Mucosa of descending colon (tissue), 3 donors: ENCODE results near the gene LRCH1. TPM values are rescaled to one million over a fixed set of nuclear protein-coding genes. Genes with fewer than 3 reads are reported as not detected.
A peak's percentile ranks its signal among the peaks of the same experiment; 100 is the strongest.

Source experiments
- ATAC-seq: fragments of 200-7000 bp; cut with Tn5 transposase; one replicate; pipeline ENCODE4 v1.9.1; 2020; ENCODE audit warnings: mild to moderate bottlenecking, moderate library complexity
- DNase-seq, 3 donors: peaks; one replicate each; pipeline ENCODE4 v3.0.0-alpha.2; 2020
- H3K36me3 ChIP-seq: fragments of 200-600 bp; one replicate; pipeline ENCODE4 v1.8.0; 2021; ENCODE audit warnings: low read depth, mild to moderate bottlenecking
- H3K4me1 ChIP-seq: fragments of 200-600 bp; one replicate; pipeline ENCODE4 v1.8.0; 2021; ENCODE audit warnings: low read depth, mild to moderate bottlenecking
- H3K4me3 ChIP-seq: fragments of 200-600 bp; one replicate; pipeline ENCODE4 v1.8.0; 2021; ENCODE audit warnings: mild to moderate bottlenecking
- H3K9me3 ChIP-seq: fragments of 200-600 bp; one replicate; pipeline ENCODE4 v1.8.0; 2021; ENCODE audit warnings: mild to moderate bottlenecking
- CTCF ChIP-seq: fragments of 200-600 bp; IDR thresholded peaks from one replicate; pipeline ENCODE4 v1.8.0; 2022; ENCODE audit warnings: antibody characterized with exemption, mild to moderate bottlenecking
- intact Hi-C, 2 donors: fragments of 100-400 bp; cut with DNase I in 1 of 2; cut with micrococcal nuclease in 1 of 2; formaldehyde crosslinking; loops; one replicate each; pipeline versions ENCODE4 v1.11.0 to v1.11.1; 2022; cut with DNase I, micrococcal nuclease
- total RNA-seq, 3 donors: library from RNA; stranded (reverse); fragmentation: NEBNext Ultra II Directional in 2 of 3; extraction: Animal tissue kit (Norgen Biotek cat#: 25700) in 2 of 3; gene quantifications; one replicate each; pipeline versions ENCODE4 v1.2.1 to v1.2.4, GENCODE V29; 2021 to 2023
- donor health status: DM: no; HTN: no; CAD: no; lungs with moderate emphysema.
- donor health status: DM: no; HTN: no; CAD: no.
- donor health status: DM: no; HTN: yes; CAD: no.

LRCH1 gene
- total RNA-seq, 3 donors from 2014 or later = 13.4 to 44.1 (median 16.1) TPM

DNA sequence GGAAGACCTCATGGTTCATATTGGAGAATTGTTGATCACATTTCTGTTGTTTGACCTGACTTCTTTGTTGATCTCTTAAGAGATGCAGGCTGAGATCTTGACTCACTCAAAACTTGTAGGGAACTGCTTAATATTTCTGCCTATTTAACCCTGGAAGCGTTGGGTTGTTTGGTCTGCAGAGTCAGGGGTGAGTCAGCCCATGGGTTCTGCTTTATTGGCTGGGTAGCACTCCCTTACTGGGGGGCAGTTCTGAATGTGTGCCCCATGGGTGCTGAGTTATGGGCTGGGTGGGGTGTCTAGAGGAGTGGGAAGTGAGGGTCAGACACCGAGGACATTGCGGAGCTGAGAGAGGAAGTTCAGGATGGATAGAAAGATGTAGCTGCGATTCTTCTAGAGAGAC lies 87.9 kb downstream of the LRCH1 start:
- intact Hi-C loops = no loop called here
- Histone ChIP-seq H3K36me3 (no peaks in the 10 kb centered on the region), H3K4me3 (no peak overlapping the region), H3K9me3 (no peaks in the 10 kb centered on the region), H3K4me1 (peaks cover 9% of the 10 kb centered on the region)
- TF ChIP-seq CTCF = no peak
- ATAC-seq (peak; percentile 21), DNase-seq (no peak)

DNA sequence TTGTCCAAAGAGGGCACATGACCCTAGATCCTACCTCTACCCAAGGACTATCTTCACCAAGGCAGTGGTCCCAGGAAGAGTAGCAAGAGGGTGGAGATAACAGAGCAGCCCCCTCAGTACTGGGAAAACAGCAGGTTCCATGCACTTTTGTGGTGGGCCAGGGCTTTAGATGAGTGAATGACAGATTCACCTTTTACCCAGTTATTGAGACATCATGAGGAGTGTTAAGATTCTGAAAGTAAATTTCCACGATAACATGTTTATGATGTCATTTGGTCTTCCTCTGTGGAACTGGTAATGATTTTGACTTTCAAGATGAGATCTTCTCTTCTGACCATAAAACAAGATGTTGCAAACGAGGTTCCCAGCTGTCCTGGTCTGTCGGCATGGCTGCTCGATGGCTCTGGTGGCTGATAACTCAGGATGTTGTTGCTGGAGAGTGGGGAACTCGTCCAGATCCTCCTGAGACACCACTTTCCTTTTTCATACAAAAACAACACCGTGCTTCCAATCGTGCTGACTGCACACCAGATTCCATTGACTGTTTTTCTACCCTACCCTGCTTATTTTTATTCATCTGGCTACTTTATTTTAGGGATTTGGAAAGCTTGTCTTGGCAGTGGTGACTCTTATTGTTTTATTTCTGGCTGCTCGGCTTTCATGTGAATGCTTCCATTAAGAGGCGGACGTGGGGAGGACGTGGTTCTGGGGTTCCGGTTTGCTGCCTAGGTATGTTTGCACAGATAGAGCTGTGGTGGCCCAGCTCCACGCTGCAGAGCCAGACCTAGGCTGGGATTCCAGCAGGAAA lies 88.5 kb downstream of the LRCH1 start:
- TF ChIP-seq CTCF = no peak
- ATAC-seq = no peak
- DNase-seq = no peak

DNA sequence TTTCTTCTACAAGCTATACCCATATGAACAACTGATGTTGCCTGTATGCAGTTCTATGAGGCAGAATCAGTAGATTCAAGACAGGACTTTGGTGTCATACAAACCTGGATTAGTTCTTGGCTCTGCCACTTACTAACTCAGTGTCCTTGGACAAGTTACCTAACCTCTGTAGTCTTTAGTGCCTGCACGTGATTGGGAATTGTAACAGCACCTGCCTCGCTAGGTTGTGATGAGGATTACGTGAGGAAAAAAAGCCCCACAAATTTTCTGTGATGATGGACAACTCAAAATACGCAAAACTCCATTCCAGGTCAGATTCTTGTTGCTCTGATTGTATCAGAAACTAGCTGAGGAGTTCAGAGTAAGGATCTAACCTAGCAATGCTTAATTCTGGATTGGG lies 89.3 kb downstream of the LRCH1 start:
- DNase-seq = no peak
- TF ChIP-seq CTCF = no peak
- ATAC-seq = no peak
- Histone ChIP-seq H3K4me1 (peaks cover 9% of the 10 kb centered on the region), H3K9me3 (no peaks in the 10 kb centered on the region), H3K4me3 (no peak overlapping the region), H3K36me3 (no peaks in the 10 kb centered on the region)
- intact Hi-C loops = no loop called here

More for the DNA sequence above, 88.5 kb downstream of the LRCH1 start:
- no peaks in the 10 kb centered on the region for H3K36me3 ChIP-seq
- no peak overlapping the region for H3K4me3 ChIP-seq
- H3K4me1 ChIP-seq = peaks cover 9% of the 10 kb centered on the region
- H3K9me3 ChIP-seq = no peaks in the 10 kb centered on the region
- intact Hi-C loops = no loop called here

DNA sequence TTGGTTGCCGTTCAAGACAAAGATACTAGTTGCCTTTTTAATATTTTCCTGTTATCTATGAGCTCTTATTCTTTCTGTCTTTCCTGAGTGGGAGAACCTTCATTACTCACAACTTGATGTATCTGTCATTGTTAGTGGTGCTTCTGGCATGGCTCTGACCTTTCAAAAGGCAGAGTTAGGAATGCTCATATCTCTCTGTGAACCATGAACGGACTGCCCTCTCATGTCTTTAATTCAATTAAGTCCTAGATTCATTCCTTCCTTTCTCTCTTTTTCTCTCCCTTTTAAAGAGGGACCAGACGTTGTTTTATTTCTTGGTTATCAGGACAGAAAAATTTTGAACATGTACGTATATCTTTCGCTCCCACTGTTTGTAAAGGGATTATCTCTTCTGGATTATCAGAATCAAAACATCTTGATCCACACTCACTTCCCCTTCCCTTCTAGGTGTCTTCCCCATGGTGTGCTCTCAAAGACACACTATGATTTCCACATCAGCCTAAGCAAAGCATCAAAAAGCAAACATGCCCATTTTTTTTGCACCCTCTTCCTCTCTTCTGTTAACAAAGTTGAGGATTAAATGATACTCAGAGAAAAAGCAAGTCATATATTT lies 90.3 kb downstream of the LRCH1 start:
- DNase-seq (no peak), ATAC-seq (no peak)
- intact Hi-C loops = no loop called here
- H3K4me1 ChIP-seq = peaks cover 19% of the 10 kb centered on the region
- no peaks in the 10 kb centered on the region for H3K36me3 ChIP-seq
- H3K9me3 ChIP-seq = no peaks in the 10 kb centered on the region
- no peak for TF ChIP-seq CTCF
- no peak overlapping the region for H3K4me3 ChIP-seq

GRCh38 chr13:46644816-46645215 lies 91.8 kb downstream of the LRCH1 start:
- DNase-seq = no peak
- Histone ChIP-seq H3K9me3 (no peaks in the 10 kb centered on the region), H3K4me3 (no peak overlapping the region), H3K36me3 (no peaks in the 10 kb centered on the region), H3K4me1 (peaks cover 15% of the 10 kb centered on the region)
- ATAC-seq = no peak
- intact Hi-C loops = no loop called here
- no peak for TF ChIP-seq CTCF
